ENCODE measurements around the gene TRIM28. TPM values are rescaled to one million over a fixed set of nuclear protein-coding genes. Genes with fewer than 3 reads are reported as not detected.

TRIM28 gene
- total and polyA plus RNA-seq, 9 of the 15 experiments (the other 6 are each of a cell fraction or from before 2014, with no cell fraction given): 12.1 to 797 (median 490) TPM

DNA sequence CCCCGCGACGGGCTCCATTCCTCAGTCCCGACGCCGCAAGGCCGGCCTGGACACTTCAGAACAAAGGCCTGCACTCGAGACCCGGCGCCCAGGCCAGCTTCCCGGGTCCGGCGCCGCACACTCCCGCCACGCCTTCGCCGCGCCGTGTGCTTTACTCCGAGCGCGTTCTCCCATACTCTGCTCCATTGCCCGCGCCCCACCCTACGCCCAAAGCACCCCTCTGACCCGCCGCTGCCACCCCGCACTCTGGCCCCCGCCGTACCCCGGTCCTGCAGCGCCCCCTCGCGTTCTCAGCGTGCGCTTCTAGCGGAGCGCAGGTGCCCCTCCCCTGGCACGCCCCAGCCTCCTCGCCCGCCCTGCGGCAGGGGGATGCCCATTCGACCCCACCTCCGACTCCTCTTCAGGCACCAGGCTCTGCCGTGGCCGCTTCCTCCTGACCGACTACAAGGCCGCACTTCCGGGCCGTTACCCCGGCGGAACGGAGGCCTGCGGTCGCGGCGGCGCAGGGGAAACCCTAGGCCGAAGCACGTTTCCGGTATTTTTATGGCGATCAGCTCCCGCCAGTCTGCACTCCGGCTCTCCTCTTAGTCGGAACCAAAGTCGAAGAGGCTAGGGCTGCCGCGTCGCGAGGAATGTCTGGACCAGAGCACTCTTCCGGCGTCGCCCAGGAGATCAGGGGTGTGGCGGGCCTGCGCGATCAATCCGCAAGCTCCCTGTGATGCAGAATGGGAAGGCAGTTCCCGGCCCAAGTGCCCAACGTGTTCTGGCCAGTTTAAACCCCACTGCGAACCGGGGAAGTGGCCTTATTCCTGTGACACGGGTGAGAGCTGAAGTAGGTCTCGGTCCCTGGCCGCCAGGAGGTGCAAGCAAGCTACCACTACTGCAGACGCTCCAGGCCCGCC is 24.3 kb upstream of the TRIM28 start, which contains the start of gene ZBTB45 (continued):
- TF ChIP-seq, protein P1, sequence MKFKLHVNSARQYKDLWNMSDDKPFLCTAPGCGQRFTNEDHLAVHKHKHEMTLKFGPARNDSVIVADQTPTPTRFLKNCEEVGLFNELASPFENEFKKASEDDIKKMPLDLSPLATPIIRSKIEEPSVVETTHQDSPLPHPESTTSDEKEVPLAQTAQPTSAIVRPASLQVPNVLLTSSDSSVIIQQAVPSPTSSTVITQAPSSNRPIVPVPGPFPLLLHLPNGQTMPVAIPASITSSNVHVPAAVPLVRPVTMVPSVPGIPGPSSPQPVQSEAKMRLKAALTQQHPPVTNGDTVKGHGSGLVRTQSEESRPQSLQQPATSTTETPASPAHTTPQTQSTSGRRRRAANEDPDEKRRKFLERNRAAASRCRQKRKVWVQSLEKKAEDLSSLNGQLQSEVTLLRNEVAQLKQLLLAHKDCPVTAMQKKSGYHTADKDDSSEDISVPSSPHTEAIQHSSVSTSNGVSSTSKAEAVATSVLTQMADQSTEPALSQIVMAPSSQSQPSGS (CRISPR knock-in tag; IDR thresholded peaks at IDR 0.05): no peak
- no peak for TF ChIP-seq TAF15 (IDR thresholded peaks at IDR 0.05; ENCODE audit: low read depth, low read length)
- TF ChIP-seq, protein P2, sequence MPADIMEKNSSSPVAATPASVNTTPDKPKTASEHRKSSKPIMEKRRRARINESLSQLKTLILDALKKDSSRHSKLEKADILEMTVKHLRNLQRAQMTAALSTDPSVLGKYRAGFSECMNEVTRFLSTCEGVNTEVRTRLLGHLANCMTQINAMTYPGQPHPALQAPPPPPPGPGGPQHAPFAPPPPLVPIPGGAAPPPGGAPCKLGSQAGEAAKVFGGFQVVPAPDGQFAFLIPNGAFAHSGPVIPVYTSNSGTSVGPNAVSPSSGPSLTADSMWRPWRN (IDR thresholded peaks at IDR 0.05; ENCODE audit: low read depth): no peak
- peak; percentile 2; the same call in 1 of the 2 replicates for TF ChIP-seq MXI1 (IDR thresholded peaks at IDR 0.05; ENCODE audit: low read depth, low read length)
- no peak for TF ChIP-seq SMAD1 (IDR thresholded peaks at IDR 0.05; ENCODE audit: low read depth, low read length, partially characterized antibody)
- no peak for TF ChIP-seq ETS2 (tag; IDR thresholded peaks at IDR 0.05; ENCODE audit: borderline replicate concordance, poor library complexity, severe bottlenecking)
- TF ChIP-seq, protein P3, sequence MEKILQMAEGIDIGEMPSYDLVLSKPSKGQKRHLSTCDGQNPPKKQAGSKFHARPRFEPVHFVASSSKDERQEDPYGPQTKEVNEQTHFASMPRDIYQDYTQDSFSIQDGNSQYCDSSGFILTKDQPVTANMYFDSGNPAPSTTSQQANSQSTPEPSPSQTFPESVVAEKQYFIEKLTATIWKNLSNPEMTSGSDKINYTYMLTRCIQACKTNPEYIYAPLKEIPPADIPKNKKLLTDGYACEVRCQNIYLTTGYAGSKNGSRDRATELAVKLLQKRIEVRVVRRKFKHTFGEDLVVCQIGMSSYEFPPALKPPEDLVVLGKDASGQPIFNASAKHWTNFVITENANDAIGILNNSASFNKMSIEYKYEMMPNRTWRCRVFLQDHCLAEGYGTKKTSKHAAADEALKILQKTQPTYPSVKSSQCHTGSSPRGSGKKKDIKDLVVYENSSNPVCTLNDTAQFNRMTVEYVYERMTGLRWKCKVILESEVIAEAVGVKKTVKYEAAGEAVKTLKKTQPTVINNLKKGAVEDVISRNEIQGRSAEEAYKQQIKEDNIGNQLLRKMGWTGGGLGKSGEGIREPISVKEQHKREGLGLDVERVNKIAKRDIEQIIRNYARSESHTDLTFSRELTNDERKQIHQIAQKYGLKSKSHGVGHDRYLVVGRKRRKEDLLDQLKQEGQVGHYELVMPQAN (IDR thresholded peaks at IDR 0.05; ENCODE audit: borderline replicate concordance): peak; percentile 4
- TF ChIP-seq ZNF589 (CRISPR knock-in tag; IDR thresholded peaks at IDR 0.05; ENCODE audit: low read depth): 0 out of 2 replicates have a peak, but pooled peaks have one; percentile 20
- no peak for TF ChIP-seq ZNF133 (CRISPR knock-in tag; IDR thresholded peaks at IDR 0.05)
- TF ChIP-seq ZNF184 (CRISPR knock-in tag; IDR thresholded peaks at IDR 0.05): no peak
- TF ChIP-seq TCF7L2 (IDR thresholded peaks at IDR 0.05; ENCODE audit: low read depth, low read length): no peak
- TF ChIP-seq, protein P4, sequence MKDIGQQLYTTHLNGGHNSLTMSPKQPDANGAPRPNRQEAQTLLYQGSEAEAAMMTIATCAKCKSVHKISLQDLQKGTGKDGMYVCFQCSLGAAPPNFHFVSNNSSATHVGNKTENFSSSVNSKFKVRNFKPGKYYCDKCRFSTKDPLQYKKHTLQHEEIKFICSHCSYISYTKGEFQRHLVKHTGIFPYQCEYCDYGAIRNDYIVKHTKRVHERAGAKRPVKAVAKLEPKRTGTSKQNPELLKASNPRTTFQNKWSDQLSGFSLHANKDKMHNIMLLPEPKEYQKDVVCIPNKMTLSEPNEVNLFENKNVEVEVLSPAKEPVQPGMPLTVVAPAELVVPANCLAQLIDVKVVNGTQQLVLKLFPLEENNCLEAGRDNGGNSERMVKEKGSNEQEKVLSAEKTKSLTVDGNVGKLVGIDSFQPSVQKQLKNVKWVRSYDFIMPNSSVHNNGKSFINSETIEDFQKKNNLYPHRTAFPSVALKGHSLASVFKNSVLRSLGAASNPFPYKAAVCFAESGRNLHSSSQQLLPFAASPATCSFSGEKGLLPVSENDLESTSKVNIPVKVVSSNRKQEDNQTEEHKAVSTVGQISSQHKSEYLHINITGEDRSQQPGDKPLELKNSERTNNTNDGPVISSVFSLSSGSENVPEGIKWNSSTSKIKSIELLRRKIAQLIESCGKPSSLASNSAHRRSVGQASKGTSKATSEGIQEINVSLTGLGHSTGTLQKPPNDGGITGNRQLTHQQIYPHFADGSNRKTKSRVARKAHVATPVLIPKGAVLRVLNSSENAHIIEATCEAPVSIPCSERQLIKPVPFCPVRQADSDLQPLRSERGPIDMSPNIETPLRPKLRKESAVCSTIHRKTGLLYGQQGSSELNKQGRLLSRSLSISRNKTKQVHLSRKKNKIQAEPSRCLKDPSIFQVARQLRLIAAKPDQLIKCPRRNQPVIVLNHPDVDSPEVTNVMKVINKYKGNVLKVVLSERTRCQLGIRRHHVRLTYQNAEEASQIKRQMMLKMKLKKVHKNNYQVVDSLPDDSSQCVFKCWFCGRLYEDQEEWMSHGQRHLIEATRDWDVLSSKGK (CRISPR knock-in tag; IDR thresholded peaks at IDR 0.05): no peak
- no peak for TF ChIP-seq TEAD2 (tag; IDR thresholded peaks at IDR 0.05)
- TF ChIP-seq, protein P5, sequence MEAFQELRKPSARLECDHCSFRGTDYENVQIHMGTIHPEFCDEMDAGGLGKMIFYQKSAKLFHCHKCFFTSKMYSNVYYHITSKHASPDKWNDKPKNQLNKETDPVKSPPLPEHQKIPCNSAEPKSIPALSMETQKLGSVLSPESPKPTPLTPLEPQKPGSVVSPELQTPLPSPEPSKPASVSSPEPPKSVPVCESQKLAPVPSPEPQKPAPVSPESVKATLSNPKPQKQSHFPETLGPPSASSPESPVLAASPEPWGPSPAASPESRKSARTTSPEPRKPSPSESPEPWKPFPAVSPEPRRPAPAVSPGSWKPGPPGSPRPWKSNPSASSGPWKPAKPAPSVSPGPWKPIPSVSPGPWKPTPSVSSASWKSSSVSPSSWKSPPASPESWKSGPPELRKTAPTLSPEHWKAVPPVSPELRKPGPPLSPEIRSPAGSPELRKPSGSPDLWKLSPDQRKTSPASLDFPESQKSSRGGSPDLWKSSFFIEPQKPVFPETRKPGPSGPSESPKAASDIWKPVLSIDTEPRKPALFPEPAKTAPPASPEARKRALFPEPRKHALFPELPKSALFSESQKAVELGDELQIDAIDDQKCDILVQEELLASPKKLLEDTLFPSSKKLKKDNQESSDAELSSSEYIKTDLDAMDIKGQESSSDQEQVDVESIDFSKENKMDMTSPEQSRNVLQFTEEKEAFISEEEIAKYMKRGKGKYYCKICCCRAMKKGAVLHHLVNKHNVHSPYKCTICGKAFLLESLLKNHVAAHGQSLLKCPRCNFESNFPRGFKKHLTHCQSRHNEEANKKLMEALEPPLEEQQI (IDR thresholded peaks at IDR 0.05): peak; percentile 85

Data from K562 (cell line).